Natural killer cell (primary cell): ENCODE data around the gene TJAP1. TPM values are rescaled to one million over a fixed set of nuclear protein-coding genes. Genes with fewer than 3 reads are reported as not detected.

Experiments used
- ATAC-seq, 3 donors: fragments of 150-1000 bp in 2 of 3; fragments of 200-7000 bp in 1 of 3; cut with Tn5 transposase; 1 replicate in 1 of 3; 2 replicates in 2 of 3; pipeline ENCODE4 v1.10.0; 2021; ENCODE audit warnings: mild to moderate bottlenecking in 2 of 3, moderate library complexity in 2 of 3
- DNase-seq, 2 donors: peaks; one replicate each; pipeline versions ENCODE4 v3.0.0 to v3.0.0-alpha.2; 2013 to 2021; ENCODE audit warnings: mixed read lengths in 1 of 2
- H3K27ac ChIP-seq: one replicate; pipeline ENCODE4 v1.5.1; 2013; ENCODE audit warnings: mild to moderate bottlenecking, low read length
- H3K27me3 ChIP-seq: one replicate; pipeline ENCODE4 v1.6.1; 2013; ENCODE audit warnings: low read length; ENCODE audit not compliant: control insufficient read depth, insufficient read depth
- H3K36me3 ChIP-seq: one replicate; pipeline ENCODE4 v1.6.1; 2013; ENCODE audit warnings: low read length; ENCODE audit not compliant: control insufficient read depth, insufficient read depth
- H3K4me1 ChIP-seq: one replicate; pipeline ENCODE4 v1.6.1; 2013; ENCODE audit warnings: low read length; ENCODE audit not compliant: control insufficient read depth, insufficient read depth
- H3K4me3 ChIP-seq: one replicate; pipeline ENCODE4 v1.5.1; 2013; ENCODE audit warnings: low read length
- H3K9me3 ChIP-seq: one replicate; pipeline ENCODE4 v1.6.1; 2013; ENCODE audit warnings: low read length; ENCODE audit not compliant: control insufficient read depth, insufficient read depth
- H3K27ac Mint-ChIP-seq, 2 donors: one replicate each; pipeline ENCODE4 v1.8.0; 2022; ENCODE audit warnings: mild to moderate bottlenecking in 2 of 2, mixed read lengths in 2 of 2, moderate library complexity in 1 of 2
- H3K27me3 Mint-ChIP-seq, 2 donors: one replicate each; pipeline ENCODE4 v1.8.0; 2022; ENCODE audit warnings: low read depth in 2 of 2, mixed read lengths in 2 of 2
- H3K36me3 Mint-ChIP-seq: one replicate; pipeline ENCODE4 v1.8.0; 2022; ENCODE audit warnings: mixed read lengths
- H3K4me1 Mint-ChIP-seq, 2 donors: one replicate each; pipeline ENCODE4 v1.8.0; 2022; ENCODE audit warnings: mixed read lengths in 2 of 2
- H3K4me3 Mint-ChIP-seq: one replicate; pipeline ENCODE4 v1.8.0; 2022; ENCODE audit warnings: mild to moderate bottlenecking, moderate library complexity, mixed read lengths
- H3K9me3 Mint-ChIP-seq, 2 donors: one replicate each; pipeline ENCODE4 v1.8.0; 2022; ENCODE audit warnings: mixed read lengths in 2 of 2
- WGBS: methylation state at CpG from one replicate; pipeline ENCODE4 v1.1.7; 2013; ENCODE audit warnings: missing lambda C conversion rate; ENCODE audit not compliant: insufficient coverage; 5-methylcytosine and 5-hydroxymethylcytosine counted together
- intact Hi-C: fragments of 100-400 bp; cut with micrococcal nuclease; formaldehyde crosslinking; loops from one replicate; pipeline ENCODE4 v1.14.2; 2022
- total RNA-seq, 4 donors: library from RNA; stranded (reverse); fragments of 120-200 nt in 1 of 4; gene quantifications; one replicate each; pipeline versions ENCODE4 v1.2.3 to v1.2.4, GENCODE V29; 2013 to 2022
- TF ChIP-seq, protein P1 (sequence below): fragments of 200-600 bp; IDR thresholded peaks from one replicate; pipeline ENCODE4 v1.8.0; 2022; ENCODE audit warnings: antibody characterized with exemption

Gene TJAP1
- total RNA-seq, 3 donors from 2014 or later (not counting 1 experiment from before 2014, with no cell fraction given) = 26.7 to 33.8 (median 29.9) TPM

DNA sequence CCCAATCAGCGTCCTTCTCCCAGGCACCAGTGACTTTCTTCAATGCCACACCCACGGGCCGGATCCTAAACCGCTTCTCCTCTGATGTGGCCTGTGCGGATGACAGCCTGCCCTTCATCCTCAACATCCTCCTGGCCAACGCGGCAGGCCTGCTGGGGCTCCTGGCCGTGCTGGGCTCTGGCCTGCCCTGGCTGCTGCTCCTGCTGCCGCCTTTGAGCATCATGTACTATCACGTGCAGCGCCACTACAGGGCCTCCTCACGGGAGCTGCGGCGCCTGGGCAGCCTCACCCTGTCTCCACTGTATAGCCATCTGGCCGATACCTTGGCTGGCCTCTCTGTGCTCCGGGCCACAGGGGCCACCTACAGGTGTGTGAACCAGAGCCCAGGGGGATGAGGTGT is 31.8 kb upstream of the TJAP1 start:
- no peaks in the 10 kb centered on the region for H3K4me1 ChIP-seq
- Mint-ChIP-seq H3K36me3 (no peaks in the 10 kb centered on the region), H3K4me1 (peaks cover 0 to 4% of the 10 kb centered on the region in 2 donors), H3K4me3 (no peak overlapping the region), H3K9me3 (no peaks in the 10 kb centered on the region), H3K27ac (peak overlapping the region in 1 of 2 donors; percentile 31), H3K27me3 (no peaks in the 10 kb centered on the region)
- H3K27me3 ChIP-seq = no peaks in the 10 kb centered on the region
- H3K27ac ChIP-seq = no peak overlapping the region
- WGBS = 97% methylated on average over 16 of the region's 16 CpGs
- TF ChIP-seq, protein P1, sequence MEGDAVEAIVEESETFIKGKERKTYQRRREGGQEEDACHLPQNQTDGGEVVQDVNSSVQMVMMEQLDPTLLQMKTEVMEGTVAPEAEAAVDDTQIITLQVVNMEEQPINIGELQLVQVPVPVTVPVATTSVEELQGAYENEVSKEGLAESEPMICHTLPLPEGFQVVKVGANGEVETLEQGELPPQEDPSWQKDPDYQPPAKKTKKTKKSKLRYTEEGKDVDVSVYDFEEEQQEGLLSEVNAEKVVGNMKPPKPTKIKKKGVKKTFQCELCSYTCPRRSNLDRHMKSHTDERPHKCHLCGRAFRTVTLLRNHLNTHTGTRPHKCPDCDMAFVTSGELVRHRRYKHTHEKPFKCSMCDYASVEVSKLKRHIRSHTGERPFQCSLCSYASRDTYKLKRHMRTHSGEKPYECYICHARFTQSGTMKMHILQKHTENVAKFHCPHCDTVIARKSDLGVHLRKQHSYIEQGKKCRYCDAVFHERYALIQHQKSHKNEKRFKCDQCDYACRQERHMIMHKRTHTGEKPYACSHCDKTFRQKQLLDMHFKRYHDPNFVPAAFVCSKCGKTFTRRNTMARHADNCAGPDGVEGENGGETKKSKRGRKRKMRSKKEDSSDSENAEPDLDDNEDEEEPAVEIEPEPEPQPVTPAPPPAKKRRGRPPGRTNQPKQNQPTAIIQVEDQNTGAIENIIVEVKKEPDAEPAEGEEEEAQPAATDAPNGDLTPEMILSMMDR = no peak
- ATAC-seq (no peak), DNase-seq (no peak)
- intact Hi-C loops = no loop called here
- H3K36me3 ChIP-seq = peaks cover 76% of the 10 kb centered on the region
- H3K4me3 ChIP-seq = no peak overlapping the region
- no peaks in the 10 kb centered on the region for H3K9me3 ChIP-seq

DNA sequence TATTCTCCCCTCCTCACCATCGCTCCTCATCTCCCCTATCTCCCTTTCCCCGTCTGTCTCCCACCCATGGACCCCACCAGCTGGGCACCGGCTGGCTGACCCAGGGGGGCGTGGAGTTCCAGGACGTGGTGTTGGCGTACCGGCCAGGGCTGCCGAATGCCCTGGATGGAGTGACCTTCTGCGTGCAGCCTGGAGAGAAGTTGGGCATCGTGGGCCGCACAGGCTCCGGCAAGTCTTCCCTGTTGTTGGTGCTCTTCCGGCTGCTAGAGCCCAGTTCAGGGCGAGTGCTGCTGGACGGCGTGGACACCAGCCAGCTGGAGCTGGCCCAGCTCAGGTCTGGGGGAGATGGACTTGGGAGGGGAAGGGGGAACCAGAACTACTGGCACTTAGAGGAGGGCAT is 29.8 kb upstream of the TJAP1 start:
- no peaks in the 10 kb centered on the region for H3K9me3 ChIP-seq
- H3K27ac Mint-ChIP-seq = no peak overlapping the region
- H3K27me3 ChIP-seq = no peaks in the 10 kb centered on the region
- H3K27ac ChIP-seq = no peak overlapping the region
- H3K4me1 ChIP-seq = no peaks in the 10 kb centered on the region
- H3K27me3 Mint-ChIP-seq = no peaks in the 10 kb centered on the region
- H3K4me3 Mint-ChIP-seq = no peak overlapping the region
- H3K36me3 Mint-ChIP-seq = no peaks in the 10 kb centered on the region
- peaks cover 81% of the 10 kb centered on the region for H3K36me3 ChIP-seq
- H3K9me3 Mint-ChIP-seq = no peaks in the 10 kb centered on the region
- no peak for DNase-seq
- H3K4me3 ChIP-seq = no peak overlapping the region
- 97% methylated on average over 16 of the region's 16 CpGs for WGBS
- intact Hi-C loops = no loop called here
- H3K4me1 Mint-ChIP-seq = peaks cover 0 to 4% of the 10 kb centered on the region in 2 donors
- TF ChIP-seq, protein P1 = no peak
- ATAC-seq = no peak

DNA sequence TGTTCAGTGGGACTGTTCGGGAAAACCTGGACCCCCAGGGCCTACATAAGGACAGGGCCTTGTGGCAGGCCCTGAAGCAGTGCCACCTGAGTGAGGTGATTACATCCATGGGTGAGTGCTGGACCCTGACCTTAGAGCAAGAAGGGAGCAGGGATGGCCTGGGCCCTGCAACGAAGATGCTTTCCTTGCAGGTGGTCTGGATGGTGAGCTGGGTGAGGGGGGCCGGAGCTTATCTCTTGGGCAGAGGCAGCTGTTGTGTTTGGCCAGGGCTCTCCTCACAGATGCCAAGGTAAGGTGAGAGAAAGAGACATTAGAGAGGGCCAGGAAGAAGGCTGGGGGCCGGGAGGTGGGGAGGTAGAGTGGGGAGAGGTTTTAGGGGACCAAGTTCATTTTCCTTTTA is 28.5 kb upstream of the TJAP1 start:
- Mint-ChIP-seq H3K4me3 (no peak overlapping the region), H3K4me1 (peaks cover 0 to 4% of the 10 kb centered on the region in 2 donors), H3K27ac (peak overlapping the region in 1 of 2 donors; percentile 35), H3K36me3 (no peaks in the 10 kb centered on the region), H3K27me3 (no peaks in the 10 kb centered on the region), H3K9me3 (no peaks in the 10 kb centered on the region)
- Histone ChIP-seq H3K27me3 (no peaks in the 10 kb centered on the region), H3K36me3 (peaks cover 68% of the 10 kb centered on the region), H3K27ac (no peak overlapping the region), H3K4me3 (no peak overlapping the region), H3K9me3 (no peaks in the 10 kb centered on the region), H3K4me1 (no peaks in the 10 kb centered on the region)
- ATAC-seq (no peak), DNase-seq (no peak)
- WGBS = 95% methylated on average over 4 of the region's 4 CpGs
- intact Hi-C loops = no loop called here
- TF ChIP-seq, protein P1 = no peak

DNA sequence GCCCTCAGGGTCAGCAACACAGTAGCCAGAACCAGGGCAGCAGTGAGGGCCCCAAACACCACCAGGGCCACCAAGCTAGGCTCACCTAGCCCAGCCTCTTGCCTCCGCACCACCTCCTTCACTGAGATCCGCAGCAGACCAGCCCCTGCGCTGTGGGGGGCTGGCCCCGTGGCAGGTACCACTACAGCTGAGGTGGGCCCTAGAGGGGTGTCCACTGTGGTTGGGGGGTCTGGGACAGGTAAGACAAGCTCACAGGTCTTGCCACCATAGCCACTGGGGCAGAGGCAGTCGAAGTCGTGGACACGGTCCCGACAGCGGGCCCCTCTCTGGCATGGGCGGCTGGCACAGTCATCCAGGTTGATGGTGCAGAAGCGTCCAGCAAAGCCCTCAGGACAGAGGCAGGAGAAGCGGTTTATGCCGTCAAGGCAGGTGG is 26.7 kb upstream of the TJAP1 start:
- peaks cover 52% of the 10 kb centered on the region for H3K36me3 ChIP-seq
- H3K4me1 ChIP-seq = peaks cover 10% of the 10 kb centered on the region
- H3K4me3 ChIP-seq = no peak overlapping the region
- H3K4me1 Mint-ChIP-seq = peaks cover 12 to 18% of the 10 kb centered on the region in 2 donors
- 92% methylated on average over 13 of the region's 13 CpGs for WGBS
- ATAC-seq = no peak
- H3K9me3 Mint-ChIP-seq = no peaks in the 10 kb centered on the region
- no peak overlapping the region for H3K27ac ChIP-seq
- H3K36me3 Mint-ChIP-seq = no peaks in the 10 kb centered on the region
- no peaks in the 10 kb centered on the region for H3K9me3 ChIP-seq
- DNase-seq = no peak
- H3K27me3 Mint-ChIP-seq = peaks cover 0 to 2% of the 10 kb centered on the region in 2 donors
- no peaks in the 10 kb centered on the region for H3K27me3 ChIP-seq
- TF ChIP-seq, protein P1 = no peak
- no peak overlapping the region for H3K27ac Mint-ChIP-seq
- no peak overlapping the region for H3K4me3 Mint-ChIP-seq
- intact Hi-C loops = no loop called here
